DMS153 (cell line): Measurements from ENCODE around the gene INPP5B.
A peak's percentile ranks its signal among the peaks of the same experiment; 100 is the strongest.

Source experiments
- DNase-seq: peaks from one replicate; lab custom pipeline; 2025; lab: John Stamatoyannopoulos, UW

INPP5B gene

DNA sequence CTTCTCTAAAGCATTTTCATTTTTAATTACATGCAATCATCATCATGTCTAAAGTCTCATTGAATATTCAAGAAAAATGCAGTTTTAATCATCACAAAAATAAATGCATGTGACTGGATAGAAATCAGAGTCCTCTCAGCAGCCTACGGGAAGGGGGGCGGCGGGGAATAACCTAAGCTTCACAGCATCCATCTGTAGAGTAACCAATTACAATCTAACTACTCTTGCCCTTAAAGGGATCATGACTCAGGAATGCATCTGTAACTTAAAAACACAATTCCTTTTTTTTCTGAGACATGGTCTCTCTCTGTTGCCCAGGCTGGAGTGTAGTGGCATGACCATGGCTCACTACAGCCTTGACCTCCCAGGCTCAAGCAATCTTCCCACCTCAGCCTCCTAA, 110.1 kb downstream of the INPP5B start:
- no peak for DNase-seq

GRCh38 chr1:37831809-37832208, 115.0 kb downstream of the INPP5B start:
- DNase-seq = no peak

DNA sequence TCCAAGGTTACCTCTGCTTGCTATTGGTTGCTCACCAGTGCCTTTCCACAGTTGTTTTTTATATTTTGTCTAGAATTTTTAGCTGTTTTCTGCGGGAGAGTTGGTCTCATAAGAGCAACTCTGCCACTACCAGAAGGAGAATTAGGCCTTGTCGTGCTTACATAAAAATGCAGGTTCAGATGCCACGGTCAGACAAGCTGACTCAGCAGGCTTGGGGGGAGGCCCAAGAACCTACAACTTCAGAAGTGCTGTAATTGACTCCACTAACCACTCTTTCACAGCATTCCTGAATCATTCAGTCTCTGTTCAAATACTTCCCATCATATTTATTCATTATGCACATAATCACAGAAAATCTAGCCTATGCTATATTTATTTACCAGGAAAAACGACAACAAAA, 115.7 kb downstream of the INPP5B start:
- no peak for DNase-seq

GRCh38 chr1:37828410-37829074, 118.3 kb downstream of the INPP5B start:
- no peak for DNase-seq

DNA sequence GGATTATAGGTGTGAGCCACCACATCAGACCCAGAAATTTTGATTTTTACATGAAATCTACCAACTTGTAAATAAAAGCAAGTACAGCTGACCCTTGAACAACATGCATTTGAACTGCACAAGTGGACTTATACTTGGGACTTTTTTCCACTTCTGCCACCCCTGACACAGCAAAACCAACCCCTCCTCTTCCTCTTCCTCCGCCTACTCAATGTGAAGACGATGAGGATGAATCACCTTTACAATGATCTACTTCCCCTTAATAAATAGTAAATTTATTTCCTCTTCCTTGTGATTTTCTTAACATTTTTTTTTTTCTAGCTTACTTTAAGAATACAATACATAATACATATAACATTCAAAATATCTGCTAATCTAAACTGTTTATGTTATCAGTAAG, 121.3 kb downstream of the INPP5B start:
- no peak for DNase-seq

DNA sequence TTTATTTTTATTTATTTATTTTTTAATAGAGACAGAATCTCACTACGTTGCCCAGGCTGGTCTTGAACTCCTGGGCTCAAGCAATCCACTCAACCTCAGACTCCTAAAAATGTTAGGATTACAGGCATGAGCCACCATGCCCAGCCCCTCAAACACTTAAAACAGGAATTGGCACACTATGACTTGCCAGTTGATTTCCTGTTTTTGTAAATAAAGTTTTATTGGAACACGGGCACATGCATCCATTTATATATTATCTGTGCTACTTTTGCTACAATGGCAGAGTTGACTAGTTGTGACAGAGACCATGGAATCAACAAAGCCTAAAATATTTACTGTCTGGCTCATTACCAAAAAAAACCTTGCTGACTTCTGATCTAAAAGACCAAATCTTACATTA, 122.9 kb downstream of the INPP5B start:
- no peak for DNase-seq

DNA sequence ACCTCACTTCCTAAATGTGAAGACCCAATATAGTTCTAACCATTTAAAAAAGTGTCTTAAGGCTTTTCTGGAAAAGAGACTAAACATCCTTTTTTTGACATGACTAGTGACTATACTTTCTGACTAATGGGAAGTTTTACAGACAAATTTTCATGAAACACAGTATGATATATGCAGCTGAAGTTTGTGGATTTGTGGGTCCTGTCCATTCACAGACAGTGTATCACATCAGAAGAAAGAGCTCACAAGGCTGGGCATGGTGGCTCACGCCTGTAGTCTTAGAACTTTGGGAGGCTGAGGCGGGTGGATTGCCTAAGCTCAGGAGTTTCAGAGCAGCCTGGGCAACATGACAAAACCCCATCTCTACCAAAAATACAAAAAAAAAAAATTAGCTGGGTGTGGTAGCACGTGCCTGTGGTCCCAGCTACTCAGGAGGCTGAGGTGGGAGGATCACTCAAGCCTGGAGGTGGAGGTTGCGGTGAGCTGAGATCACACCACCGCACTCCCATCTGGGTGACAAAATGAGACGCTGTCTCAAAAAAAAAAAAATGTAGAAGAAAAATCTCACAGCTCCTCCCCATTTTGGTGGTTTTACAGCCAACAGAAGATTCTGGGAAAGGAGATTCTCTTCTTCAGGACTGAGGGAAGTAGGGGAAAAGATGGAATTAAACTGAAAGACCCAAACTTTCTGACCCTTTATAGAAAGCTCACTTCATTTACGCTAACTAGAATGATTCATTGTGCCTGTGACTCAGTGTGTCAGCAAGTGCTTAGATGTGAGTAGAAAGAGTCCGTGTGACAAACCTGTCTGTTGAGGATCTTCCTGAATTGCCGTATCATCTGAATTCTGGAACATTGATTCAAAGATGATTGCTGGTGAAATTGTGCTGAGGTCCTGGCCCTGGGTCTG, 123.7 kb downstream of the INPP5B start:
- no peak for DNase-seq

DNA sequence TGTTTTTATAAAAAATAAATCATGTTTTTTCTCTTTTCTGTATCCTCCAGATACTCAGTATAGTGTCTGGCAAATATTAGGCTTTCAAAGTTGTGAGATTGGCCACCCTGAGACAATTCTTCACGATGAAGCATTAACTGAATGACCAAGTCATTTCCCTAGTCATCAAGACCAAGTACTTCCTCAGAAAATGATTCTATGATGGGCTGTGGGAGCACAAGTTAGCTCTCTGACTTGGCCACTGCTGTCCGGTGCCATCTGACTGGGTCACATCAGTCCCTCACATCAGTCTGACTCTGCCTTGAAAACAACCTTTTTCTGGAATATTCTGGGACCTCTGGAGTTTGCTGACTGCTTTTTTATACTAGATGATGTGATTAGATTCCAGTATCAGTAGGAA, 125.4 kb downstream of the INPP5B start:
- no peak for DNase-seq

GRCh38 chr1:37817481-37817880, 129.4 kb downstream of the INPP5B start:
- DNase-seq = no peak

GRCh38 chr1:37814252-37814651, 132.6 kb downstream of the INPP5B start:
- DNase-seq = no peak

DNA sequence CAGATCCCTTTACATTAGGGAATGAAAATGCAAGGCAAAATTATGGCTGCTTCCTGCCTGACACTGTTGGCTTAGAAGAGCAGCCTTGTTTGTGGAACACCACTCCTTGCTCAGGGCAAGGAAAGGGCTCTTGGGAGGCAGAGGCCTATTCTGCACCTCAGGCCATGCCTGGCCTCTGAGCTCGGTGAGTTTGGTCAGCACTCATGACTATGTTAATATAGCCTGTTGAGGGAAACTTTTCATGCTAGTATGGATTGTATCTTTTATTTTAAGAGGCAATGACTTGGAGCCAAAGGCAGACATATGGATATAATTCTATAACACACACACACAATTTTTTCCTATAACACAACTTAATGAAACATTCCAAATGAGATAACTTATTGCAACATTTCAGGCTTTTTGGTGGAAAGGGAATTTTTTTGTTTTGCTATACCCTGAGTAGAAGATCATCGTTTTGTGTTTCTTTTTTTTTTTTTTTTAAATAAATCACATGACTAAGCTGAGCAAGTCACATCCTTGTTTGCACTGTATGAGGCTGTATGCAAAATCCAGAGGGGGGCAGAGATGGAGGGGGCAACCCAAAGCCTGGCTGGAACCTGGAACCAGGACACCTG, 133.2 kb downstream of the INPP5B start:
- no peak for DNase-seq

- DNase-seq = peak; percentile 70
These were observed 135.7 kb downstream of the INPP5B start for GRCh38 chr1:37811027-37811655.
